Measurements from ENCODE around the gene DGKD.
A peak's percentile ranks its signal among the peaks of the same experiment; 100 is the strongest.
"Not testable (repeated sequence)": the region's sequence is repeated elsewhere in the genome, so short reads cannot be mapped to it uniquely, and the experiment has no call there.

Gene DGKD

GRCh38 chr2:233387667-233388528 lies 33.6 kb downstream of the DGKD start:
- peak; percentile 67 for DNase-seq

GRCh38 chr2:233389601-233390125 lies 35.4 kb downstream of the DGKD start:
- no peak for DNase-seq

GRCh38 chr2:233395687-233396086 lies 41.4 kb downstream of the DGKD start:
- DNase-seq = no peak

GRCh38 chr2:233396726-233397665 lies 42.7 kb downstream of the DGKD start:
- not testable (repeated sequence) for DNase-seq

- DNase-seq = no peak
Observed at GRCh38 chr2:233399306-233400225, 45.3 kb downstream of the DGKD start.

GRCh38 chr2:233400341-233400740 lies 46.0 kb downstream of the DGKD start:
- DNase-seq = no peak

- DNase-seq = no peak
Observed at GRCh38 chr2:233400961-233401360, 46.7 kb downstream of the DGKD start.

- no peak for DNase-seq
Observed at GRCh38 chr2:233402346-233402745, 48.1 kb downstream of the DGKD start.

- DNase-seq = no peak
Observed at GRCh38 chr2:233402789-233403188, 48.5 kb downstream of the DGKD start.

- peak; percentile 48 for DNase-seq
Observed at GRCh38 chr2:233404222-233404621, 49.9 kb downstream of the DGKD start.

GRCh38 chr2:233406865-233407264 lies 52.6 kb downstream of the DGKD start:
- no peak for DNase-seq

GRCh38 chr2:233407771-233408181 lies 53.5 kb downstream of the DGKD start:
- no peak for DNase-seq

GRCh38 chr2:233408366-233409285 lies 54.3 kb downstream of the DGKD start:
- DNase-seq = no peak

GRCh38 chr2:233409286-233409991 lies 55.1 kb downstream of the DGKD start:
- DNase-seq = peak; percentile 70

- peak; percentile 46 for DNase-seq
Observed at GRCh38 chr2:233410196-233410760, 56.0 kb downstream of the DGKD start.

GRCh38 chr2:233411162-233411561 lies 56.9 kb downstream of the DGKD start:
- DNase-seq = no peak

GRCh38 chr2:233412405-233412804 lies 58.1 kb downstream of the DGKD start:
- DNase-seq = no peak

- peak; percentile 72 for DNase-seq
Observed at GRCh38 chr2:233413046-233413445, 58.8 kb downstream of the DGKD start.

- DNase-seq = peak; percentile 93
Observed at GRCh38 chr2:233413559-233414272, 59.4 kb downstream of the DGKD start.
